Measurements from ENCODE around the gene COL4A3.
A peak's percentile ranks its signal among the peaks of the same experiment; 100 is the strongest.
"Not testable (repeated sequence)": the region's sequence is repeated elsewhere in the genome, so short reads cannot be mapped to it uniquely, and the experiment has no call there.

COL4A3 gene

DNA sequence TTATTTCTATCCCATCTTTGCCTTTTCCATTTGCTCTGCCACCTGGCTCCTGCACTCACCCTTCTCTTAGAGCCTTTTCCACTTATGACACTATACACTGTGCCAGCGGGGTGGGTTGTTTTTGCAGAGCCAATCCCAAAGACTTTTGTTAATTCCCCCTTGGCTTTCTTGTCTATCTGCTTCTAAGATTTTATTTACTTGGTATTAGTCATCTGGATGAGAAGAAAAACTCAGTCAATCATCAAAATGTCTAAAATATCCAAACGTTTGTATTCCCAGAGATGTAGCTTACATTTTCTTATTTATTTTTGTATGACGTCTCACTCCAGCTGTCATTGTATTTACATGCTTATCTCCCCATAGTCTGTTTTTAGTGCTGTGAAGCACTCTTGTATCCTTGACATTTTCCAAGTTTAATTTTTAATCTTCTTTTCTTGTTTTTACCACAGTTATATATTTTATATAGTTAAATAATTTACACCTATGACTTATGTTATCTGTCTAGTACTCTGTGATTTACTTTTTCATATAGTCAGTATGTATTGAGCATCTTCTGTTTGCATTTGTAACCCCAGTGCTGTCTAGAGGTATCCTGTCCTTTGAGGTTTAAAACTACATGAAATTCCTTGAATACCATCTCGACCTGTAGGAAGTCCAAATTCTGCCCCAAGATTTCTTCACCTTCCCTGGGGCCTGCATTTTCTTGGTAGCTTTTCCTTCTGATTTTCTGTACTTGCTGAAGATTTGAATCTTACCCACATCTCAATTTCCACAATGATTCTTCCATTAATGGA, 55.1 kb downstream of the COL4A3 start:
- no peak for DNase-seq

DNA sequence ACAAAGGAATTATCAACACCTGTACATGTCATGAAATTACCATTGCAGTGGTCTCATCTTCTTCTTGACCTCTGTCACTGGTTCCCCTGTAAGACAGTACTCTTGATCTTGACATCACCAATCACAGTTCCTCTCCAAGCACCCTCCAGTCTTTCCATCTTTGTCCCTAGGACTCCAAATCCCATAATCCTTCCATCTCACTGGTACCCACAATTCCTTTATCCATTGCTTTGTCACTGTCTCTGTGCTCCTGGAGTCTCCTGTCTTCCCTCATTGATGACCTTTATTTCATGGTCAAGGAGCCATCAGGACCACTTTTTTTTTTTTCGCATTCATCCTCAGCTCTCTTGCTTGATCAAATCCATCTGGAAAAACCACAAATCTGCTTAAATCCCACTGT, 56.7 kb downstream of the COL4A3 start:
- no peak for DNase-seq

DNA sequence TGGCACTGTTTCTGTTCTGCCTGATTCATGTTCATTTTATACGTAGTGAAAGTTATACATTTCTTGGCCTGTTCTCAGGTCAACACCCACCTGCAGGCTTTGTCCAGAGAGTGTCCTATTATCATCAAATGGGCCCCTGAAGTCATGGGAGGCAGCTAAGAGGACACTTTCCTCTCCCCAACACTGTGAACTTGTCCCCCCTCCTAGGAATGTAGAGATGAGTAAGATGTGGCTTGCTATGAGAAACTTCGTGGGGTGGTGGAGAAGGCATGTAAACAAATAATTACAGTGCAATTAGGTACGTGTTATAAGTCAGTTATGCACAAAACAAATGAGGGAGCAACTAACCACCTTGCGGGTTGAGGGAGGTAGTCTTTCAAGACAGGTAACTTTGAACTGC, 57.9 kb downstream of the COL4A3 start:
- no peak for DNase-seq

DNA sequence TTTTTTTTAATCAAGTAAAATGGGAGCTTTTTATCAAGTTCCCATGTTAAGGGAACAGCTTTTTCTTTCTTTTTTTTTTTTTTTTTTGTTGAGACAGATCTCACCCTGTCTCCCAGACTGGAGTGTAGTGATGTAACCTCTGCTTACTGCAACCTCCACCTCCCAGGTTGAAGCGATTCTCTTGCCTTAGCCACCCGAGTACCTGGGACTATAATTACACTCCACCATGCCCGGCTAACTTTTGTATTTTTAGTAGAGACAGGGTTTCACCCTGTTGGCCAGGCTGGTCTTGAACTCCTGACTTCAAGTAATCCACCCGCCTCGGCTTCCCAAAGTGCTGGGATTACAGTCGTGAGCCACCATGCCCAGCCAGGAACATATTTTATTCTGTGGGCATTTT, 61.2 kb downstream of the COL4A3 start:
- not testable (repeated sequence) for DNase-seq

DNA sequence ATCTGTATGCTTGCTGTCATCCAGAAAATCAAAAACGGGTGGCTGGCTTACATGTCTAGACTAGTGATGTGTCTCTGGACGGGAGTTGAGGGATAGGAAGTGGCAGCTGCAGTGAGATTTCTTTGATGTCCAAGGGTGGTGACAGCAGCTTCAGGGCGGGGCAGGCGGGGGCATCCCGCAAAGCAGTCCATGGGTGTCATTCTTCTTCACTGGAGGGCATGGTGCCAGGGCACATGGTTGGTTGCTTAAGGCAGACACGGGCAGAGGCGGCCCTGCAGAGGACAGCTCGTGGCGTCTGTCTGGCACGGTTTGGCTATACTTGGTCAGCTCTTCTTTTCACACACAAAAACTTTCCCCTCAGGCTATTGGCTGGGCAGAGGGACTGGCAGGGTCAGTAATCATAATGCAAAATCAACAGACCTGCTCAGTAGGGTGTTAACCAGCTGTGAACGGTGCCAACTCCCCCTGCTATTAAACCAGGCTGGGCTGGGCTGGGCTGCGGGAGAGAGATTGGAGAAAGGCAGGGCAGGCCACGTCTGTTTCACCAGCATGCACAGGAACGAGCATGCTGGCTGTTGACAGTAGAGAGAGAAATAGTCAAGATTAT, 63.7 kb downstream of the COL4A3 start:
- DNase-seq, result peak; percentile 6

DNA sequence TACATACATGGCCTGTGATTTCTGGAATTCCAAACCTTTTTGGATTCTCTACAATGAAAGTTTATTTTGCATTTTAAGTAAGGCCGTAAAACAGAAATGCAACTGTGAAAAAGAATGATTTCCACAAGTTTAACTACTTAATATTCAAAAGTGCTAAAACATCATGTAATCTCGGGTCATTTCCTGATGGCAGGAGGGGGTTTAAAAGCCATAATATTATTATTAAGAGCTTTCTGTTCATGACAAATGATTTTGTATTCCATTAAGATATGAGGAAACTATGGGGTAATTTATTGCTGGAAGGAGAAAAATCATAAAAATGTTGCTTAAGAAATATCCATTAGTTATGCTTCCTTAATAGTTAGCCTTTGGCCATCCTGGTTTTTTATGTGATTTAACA, 65.7 kb downstream of the COL4A3 start:
- no peak for DNase-seq

DNA sequence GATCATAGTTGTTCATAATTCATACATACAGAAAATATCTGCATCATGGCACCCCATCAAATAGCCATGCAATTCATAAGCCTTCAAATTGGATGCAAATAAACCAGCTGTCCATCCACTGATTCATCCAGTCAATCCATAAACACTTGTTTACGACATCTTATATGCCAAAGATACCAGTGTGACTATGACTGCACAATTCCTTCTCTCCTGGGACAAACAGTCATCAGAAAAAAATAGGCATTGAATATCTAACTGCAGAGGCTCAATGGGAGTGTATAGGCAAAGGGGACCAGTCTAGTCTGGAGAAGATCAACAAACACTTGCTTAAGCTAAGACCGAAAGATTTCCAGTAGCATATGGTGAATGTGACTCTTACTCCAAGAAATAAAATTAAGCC, 70.0 kb downstream of the COL4A3 start:
- no peak for DNase-seq

DNA sequence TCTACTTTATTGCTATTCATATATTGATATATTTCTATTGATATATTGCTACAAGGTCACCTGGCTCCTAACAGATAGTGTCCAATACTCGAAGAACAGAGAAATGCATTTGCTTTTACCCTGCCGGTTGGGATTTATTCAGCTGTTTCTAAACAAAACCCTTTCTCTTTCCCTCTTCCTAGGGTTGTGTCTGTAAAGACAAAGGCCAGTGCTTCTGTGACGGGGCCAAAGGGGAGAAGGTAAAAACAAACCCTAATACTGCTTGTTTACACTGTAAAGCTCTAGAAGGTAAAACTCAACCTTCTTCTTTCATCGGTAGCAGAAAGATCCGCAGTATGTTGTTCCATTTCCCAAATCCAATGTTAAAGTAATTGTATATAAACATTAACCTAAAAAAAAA, 73.4 kb downstream of the COL4A3 start:
- no peak for DNase-seq

DNA sequence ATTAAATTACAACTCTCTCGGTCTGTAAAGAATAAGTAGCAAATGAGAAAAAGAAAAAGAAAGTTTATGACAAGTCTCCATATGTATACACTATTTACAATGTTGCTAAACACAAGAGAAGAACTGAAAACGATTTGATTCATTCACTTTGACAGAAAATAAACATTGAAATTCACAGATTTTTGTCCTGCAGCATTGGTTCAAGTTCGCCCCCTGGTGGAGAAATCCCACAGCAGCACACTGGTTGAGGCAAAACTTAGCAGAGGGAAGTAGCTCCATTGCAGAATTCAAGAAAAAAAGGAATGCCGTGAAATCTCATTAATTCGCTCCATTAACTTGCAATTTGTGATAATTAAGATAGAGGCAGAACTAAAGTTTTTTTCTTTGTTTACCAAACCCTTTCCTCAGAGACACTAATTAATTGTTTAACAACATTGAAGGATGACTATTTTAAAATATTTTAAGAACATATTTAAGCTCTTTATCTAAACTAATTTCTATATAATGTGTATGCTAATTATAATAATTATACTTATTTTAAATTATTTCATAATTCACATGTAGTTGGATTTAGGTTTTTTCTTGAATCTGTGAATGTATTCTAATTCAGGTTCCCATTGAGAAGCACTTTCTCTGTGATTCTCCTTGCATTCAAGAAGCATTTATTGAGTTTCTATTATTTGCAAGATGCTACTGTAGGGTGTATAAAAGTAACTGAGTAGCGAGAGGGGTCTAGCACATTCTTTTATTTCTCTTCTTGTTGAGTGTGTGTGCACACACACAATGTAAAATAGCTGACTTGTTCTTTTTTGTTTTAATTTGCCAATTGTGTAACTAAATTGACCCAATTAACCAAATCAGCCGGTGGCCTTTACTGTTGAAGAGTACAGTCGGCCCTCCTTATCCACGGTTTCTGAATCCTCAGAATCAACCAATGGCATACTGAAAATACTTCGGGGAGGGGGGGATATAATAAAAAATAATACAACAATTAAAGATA, 74.1 kb downstream of the COL4A3 start:
- no peak for DNase-seq

DNA sequence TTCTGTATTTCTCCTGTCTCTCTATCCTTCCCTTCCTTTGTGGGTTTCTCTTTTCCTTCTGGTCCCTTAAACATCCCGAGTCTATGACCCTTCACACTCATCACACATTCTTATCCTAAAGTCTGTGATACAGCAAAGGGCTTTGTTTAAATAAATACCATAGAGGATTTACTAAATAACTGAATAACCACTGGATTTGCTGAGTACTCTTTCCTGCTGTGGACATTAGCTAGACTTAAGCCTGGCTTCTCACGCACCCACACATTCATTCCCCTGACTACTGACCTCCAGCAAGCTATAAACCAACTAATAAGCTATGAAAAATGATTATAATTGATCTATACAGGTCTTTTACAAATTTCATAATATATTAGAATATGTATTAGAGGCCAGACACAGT, 76.6 kb downstream of the COL4A3 start:
- DNase-seq, result no peak

DNA sequence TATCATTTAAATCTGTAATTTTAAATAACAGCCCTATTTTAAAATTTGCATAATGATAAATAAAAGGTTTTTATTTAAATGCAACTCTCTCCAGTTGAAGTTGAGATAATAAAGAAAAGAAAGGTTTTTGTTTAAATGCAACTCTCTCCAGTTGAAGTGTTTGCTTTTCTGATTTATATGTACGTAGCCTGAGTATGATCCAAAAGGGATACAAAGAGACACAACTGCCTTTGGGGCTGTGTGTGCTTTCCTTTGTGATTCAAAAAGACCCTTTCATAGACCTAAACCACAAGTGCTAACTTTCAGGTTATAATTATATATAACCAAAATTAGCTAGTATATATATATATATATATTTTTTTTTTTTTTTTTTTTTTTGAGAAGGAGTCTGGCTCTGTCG, 84.5 kb downstream of the COL4A3 start:
- DNase-seq, result peak; percentile 13

DNA sequence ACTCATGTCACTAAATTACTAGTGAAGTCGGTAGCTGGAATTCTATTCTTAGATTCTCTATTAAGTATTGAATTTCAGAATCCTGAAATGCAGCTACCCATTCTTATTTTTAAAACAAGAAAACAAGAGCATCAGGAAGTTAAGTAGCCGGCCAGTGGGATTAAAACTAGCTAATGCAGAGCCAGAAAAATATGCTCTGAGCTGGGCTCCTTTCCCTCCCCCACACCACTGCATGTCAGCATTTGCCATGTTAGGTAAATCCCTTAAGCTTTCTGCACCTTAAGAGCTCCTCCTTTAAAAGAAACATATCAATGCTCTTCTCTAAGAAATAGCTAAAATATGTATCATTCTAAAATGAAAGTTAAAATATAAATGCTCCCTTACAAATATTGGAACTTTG, 88.4 kb downstream of the COL4A3 start:
- DNase-seq, result no peak

DNA sequence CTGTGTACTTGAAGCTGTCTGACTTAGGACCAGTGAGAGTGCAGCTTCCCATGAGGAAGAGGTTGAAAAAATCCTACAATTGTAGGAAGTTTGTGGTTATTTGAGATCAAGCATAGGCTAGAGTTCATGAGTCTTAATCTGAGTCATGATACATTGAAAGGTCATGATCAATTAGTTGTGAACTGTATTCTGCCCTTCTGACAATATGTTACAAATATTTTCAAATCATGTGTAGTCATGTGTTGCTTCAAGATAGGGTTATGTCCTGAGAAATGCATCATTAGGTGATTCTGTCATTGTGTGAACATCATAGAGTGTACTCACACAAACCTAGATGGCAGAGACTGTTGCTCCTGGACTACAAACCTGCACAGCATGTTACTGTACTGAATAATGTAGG, 92.2 kb downstream of the COL4A3 start:
- DNase-seq, result no peak

DNA sequence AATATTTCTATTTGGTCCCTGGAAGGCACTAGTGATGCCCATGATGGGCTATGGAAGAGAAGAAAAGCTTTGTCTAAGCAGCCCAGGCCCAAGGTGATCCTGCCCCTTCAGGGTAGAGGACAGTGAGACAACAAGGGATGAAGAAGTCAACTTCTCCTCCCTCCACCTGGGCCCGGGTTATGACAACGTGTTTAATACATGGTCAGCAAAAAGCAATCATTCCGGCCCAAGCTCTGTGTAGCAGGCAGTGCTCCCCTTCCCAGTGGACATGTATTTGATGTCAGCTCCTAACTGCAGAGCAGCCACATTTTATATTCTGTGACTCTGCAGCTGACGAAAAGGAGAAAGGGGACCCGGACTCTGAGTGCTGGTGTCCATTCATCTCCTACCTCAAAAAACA, 93.4 kb downstream of the COL4A3 start:
- no peak for DNase-seq

DNA sequence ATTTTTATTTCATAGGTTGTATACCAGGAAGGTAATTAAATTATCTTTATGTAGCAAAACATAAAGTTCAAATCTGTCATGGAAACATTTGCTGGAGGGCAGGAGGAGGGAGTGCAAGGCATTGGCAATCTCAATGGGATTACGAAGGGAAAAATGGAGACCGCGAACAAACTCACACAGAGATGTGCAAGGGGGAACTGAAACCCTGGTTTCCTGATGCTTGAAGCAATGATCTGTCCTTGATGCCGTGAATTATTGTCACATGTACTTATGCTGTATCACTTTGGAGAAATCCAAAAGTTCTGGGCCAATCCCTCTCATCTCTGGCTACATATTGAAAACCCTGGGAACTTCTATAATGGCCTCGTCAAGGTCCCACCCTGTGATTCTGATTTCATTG, 95.6 kb downstream of the COL4A3 start:
- DNase-seq, result no peak

DNA sequence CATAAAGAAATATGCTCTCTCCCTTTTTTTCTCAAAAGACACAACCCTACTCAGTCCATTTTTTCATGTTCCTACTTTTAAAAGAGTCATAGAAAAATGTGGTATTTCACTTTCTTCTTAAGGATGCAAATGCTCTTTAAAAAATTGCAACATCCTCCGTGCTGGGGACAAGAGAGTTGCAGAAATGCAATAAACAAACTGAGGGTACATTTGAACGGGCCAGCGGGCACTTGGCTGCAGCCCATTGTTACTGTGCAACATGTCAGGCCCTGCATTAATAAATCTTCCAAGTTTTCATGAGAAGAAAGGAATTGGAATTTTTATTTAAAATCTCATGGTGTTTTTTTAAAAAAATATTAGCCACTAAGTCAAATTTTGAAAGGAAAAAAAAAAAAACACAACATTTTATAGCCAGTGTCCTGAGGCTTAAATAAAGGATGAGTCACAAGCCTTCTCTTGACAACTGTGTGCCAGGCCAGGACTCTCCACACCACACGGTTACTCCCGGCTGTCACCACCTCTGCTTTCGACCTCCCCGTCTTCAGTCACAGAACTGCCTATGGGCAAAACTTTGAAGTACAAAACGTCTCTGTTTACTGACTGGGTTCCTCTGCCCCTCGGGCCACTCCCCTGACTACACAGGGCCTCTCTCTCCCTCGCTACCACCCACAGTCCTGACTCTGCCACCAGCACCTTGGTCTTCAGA, 103.1 kb downstream of the COL4A3 start:
- no peak for DNase-seq

DNA sequence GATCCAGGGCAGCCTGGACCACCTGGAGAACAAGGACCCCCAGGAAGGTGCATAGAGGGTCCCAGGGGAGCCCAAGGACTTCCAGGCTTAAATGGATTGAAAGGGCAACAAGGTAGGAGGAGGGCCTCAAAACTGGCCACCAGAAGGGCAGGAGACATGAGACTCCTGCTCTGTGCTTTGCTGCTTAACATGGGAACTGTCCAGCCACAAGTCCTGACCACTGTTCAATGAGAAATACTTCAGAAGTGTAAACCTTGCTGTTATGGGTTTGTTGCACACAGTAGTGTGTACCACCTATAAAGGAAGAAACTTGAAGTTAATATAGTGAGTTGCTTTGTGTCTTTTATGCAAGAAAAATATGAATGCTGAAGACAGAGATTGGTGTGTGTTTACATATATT, 116.5 kb downstream of the COL4A3 start:
- no peak for DNase-seq

DNA sequence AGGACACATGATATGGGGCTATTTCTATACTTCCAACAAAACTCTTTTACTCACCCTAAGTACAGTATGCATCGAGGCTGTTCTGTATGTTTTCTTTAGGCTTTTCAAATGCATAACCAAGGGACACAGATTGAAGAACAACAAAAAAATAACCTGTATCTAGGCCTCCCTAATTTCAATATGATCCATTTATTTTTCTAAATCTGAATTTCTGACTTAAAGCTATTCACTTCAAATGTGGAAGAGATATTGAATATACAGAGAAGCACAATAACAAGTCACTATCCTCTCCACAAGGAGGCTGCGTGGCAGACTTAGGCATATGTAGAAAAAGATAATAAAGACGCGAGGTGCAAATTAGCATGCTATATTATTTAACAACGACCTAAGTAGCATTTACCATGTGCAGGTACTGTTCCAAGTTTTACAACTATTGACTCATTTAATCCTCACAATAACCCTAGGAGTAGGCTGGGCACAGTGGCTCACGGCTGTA, 121.4 kb downstream of the COL4A3 start:
- DNase-seq, result no peak

DNA sequence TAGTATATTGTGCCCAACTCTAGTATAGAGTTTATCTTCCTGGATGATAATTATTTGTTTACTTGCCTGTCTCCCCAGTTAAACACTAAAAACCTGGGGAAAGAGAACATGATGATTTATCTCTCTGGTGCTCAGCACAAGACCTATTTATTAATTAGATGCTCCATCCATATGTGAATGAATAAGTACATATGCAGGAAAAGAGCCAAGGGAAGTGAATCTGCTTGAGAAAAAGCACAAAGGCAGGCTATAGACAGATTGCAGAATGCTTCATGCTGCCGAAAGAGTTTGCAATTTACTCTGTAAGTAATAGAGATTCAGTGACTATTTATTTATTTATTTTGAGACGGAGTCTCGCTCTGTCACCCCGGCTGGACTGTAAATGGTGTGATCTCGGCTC, 123.3 kb downstream of the COL4A3 start:
- no peak for DNase-seq

DNA sequence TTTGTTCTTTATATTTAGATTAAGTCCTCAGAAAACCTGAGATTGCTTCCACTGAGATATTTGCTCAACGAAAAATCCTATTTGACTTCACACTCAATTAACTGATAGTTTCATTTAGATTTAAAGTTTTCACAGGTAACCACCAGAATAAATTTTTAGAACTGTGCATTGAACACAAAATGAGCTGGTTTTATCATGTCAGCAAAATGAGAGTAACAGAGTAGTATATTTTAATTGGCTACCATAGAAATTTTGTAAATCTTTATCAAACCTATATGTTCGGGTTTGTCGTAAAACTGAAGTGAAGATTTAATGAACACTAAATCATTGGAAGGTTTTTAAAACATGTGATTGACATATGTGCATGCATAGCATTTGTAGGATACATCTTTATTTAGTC, 127.9 kb downstream of the COL4A3 start:
- DNase-seq, result no peak

DNA sequence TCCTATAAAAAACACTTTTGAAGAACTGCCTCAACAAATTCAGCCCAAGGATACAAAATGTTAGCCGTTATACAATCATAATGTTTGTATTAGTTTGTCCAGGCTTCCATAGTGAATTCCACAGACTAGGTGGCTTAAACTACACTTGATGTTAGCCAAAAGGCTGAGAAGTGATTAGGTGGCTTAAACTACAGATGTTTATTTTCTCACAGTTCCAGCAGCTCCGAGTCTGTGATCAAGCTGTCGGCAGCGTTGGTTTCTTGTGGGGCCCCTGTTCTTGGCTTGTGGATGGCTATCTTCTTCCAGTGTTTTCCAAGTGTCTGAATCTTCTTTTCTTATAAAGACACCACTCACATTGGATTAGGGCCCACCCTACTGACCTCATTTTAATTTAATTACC, 129.1 kb downstream of the COL4A3 start:
- no peak for DNase-seq

DNA sequence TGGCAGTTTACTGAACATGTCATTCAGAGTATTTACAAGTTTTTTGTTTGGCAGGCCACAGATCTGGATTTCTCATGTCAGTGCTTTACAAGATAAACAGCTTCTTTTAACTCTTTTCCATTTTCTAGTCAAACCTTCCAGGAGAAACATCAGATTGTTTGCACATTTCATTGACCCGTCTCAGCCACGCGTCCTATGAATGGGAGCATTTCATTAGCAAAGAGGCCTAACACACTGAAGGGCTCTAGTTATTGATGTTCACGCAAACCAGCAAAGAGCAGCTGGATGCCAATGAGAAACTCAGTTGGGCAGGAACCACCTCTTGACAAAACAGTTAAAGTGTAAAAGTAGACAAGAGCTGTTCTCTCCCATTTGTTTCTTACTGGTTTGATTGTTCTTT, 131.4 kb downstream of the COL4A3 start:
- DNase-seq, result no peak
